Neural cell (in vitro differentiated cells): ENCODE results near the gene OGFOD1. TPM values are rescaled to one million over a fixed set of nuclear protein-coding genes. Genes with fewer than 3 reads are reported as not detected.

Experiments
- H2AFZ ChIP-seq: fragments of 200-600, 300-800 bp; sonication (generic), shearing (Covaris generic); 2 replicates; pipeline ENCODE4 v1.6.0; 2014; ENCODE audit warnings: low read depth, mild to moderate bottlenecking, antibody characterized with exemption, low read length, moderate library complexity
- H3F3A ChIP-seq: fragments of 200-600 bp; shearing (Covaris generic); 2 replicates; pipeline ENCODE4 v1.6.1; 2016; ENCODE audit warnings: mild to moderate bottlenecking, moderate library complexity, mixed read lengths, antibody characterized with exemption, low read length; ENCODE audit not compliant: insufficient read depth, poor library complexity, severe bottlenecking
- H3K27ac ChIP-seq: fragments of 200-600, 300-800 bp; sonication (generic), shearing (Covaris generic); 2 replicates; pipeline ENCODE4 v1.5.1; 2014; ENCODE audit warnings: mild to moderate bottlenecking, low read length, moderate library complexity
- H3K27me3 ChIP-seq: fragments of 300-800, 200-600 bp; sonication (generic), shearing (Covaris generic); 2 replicates; pipeline ENCODE4 v1.6.0; 2014; ENCODE audit warnings: mild to moderate bottlenecking, low read depth, low read length, moderate library complexity; ENCODE audit not compliant: insufficient read depth
- H3K36me3 ChIP-seq: fragments of 300-800, 200-600 bp; sonication (generic), shearing (Covaris generic); 2 replicates; pipeline ENCODE4 v1.5.1; 2014; ENCODE audit warnings: mild to moderate bottlenecking, antibody characterized with exemption, low read length, moderate library complexity; ENCODE audit not compliant: insufficient read depth
- H3K4me2 ChIP-seq: fragments of 300-800, 200-600 bp; sonication (generic), shearing (Covaris generic); 2 replicates; pipeline ENCODE4 v1.6.0; 2014; ENCODE audit warnings: mild to moderate bottlenecking, low read length
- H3K4me3 ChIP-seq: fragments of 300-800, 200-600 bp; sonication (generic), shearing (Covaris generic); 2 replicates; pipeline ENCODE4 v1.5.1; 2014; ENCODE audit warnings: mild to moderate bottlenecking, low read length, moderate library complexity
- H3K79me2 ChIP-seq: fragments of 200-600 bp; shearing (Covaris generic); replicated peaks from 2 replicates; pipeline ENCODE4 v1.6.0; 2014; ENCODE audit warnings: mild to moderate bottlenecking, low read length, moderate library complexity; ENCODE audit not compliant: insufficient read depth
- H3K9ac ChIP-seq: fragments of 300-800, 200-600 bp; sonication (generic), shearing (Covaris generic); 2 replicates; pipeline ENCODE4 v1.6.1; 2016; ENCODE audit warnings: mild to moderate bottlenecking, low read length, mixed read lengths
- H3K9me2 ChIP-seq: fragments of 200-600 bp; shearing (Covaris generic); 2 replicates; pipeline ENCODE4 v1.6.1; 2016; ENCODE audit warnings: mild to moderate bottlenecking, low read length, mixed read lengths; ENCODE audit not compliant: insufficient read depth
- H3K9me3 ChIP-seq: fragments of 200-600, 300-800 bp; sonication (generic), shearing (Covaris generic); 2 replicates; pipeline ENCODE4 v1.6.1; 2016; ENCODE audit warnings: mild to moderate bottlenecking, mixed run types, low read length, moderate library complexity, mixed read lengths
- H4K20me1 ChIP-seq: fragments of 200-600 bp; shearing (Covaris generic); 2 replicates; pipeline ENCODE4 v1.6.1; 2016; ENCODE audit warnings: mild to moderate bottlenecking, mixed run types; ENCODE audit not compliant: insufficient read depth
- CTCF ChIP-seq: fragments of 450-650 bp; IDR thresholded peaks from 2 replicates; pipeline ENCODE4 v1.5.1; 2014; ENCODE audit warnings: antibody characterized with exemption, mild to moderate bottlenecking, moderate library complexity; ENCODE audit not compliant: poor library complexity, severe bottlenecking
- EP300 ChIP-seq: fragments of 450-650 bp; conservative IDR thresholded peaks from 2 replicates; pipeline ENCODE4 v1.6.1; 2014; ENCODE audit warnings: antibody characterized with exemption, mild to moderate bottlenecking, moderate library complexity; ENCODE audit not compliant: poor library complexity, severe bottlenecking
- EZH2 ChIP-seq: fragments of 200-600, 300-800 bp; shearing (Covaris generic), sonication (generic); IDR thresholded peaks from 2 replicates; pipeline ENCODE4 v1.6.1; 2014; ENCODE audit warnings: antibody characterized with exemption, low read length, borderline replicate concordance, mild to moderate bottlenecking; ENCODE audit not compliant: insufficient read depth, poor library complexity, severe bottlenecking
- MXI1 ChIP-seq: fragments of 450-650 bp; conservative IDR thresholded peaks from 2 replicates; pipeline ENCODE4 v1.6.1; 2014; ENCODE audit warnings: antibody characterized with exemption, mild to moderate bottlenecking; ENCODE audit not compliant: poor library complexity, severe bottlenecking
- POLR2AphosphoS5 ChIP-seq: IDR thresholded peaks from 2 replicates; pipeline ENCODE4 v1.6.1; 2012
- RAD21 ChIP-seq: fragments of 450-650 bp; conservative IDR thresholded peaks from 2 replicates; pipeline ENCODE4 v1.6.1; 2014; ENCODE audit warnings: antibody characterized with exemption, mild to moderate bottlenecking, moderate library complexity
- REST ChIP-seq: IDR thresholded peaks from 2 replicates; pipeline ENCODE4 v1.6.1; 2012; ENCODE audit warnings: borderline replicate concordance
- SMC3 ChIP-seq: fragments of 450-650 bp; conservative IDR thresholded peaks from 2 replicates; pipeline ENCODE4 v1.6.1; 2014; ENCODE audit warnings: antibody characterized with exemption, mild to moderate bottlenecking, moderate library complexity; ENCODE audit not compliant: poor library complexity
- TAF1 ChIP-seq: IDR thresholded peaks from 2 replicates; pipeline ENCODE4 v1.6.1; 2012; ENCODE audit warnings: low read depth
- polyA plus RNA-seq: library from polyadenylated mRNA; depleted of rRNA; stranded (reverse); fragments of >200 nt; gene quantifications from 2 replicates; pipeline ENCODE4 v1.2.3, GENCODE V29; 2014

OGFOD1 gene
- polyA plus RNA-seq, 1 donor from 2014 or later = 35.6 TPM

- Histone ChIP-seq H3K27ac (no peak overlapping the region), H2AFZ (no peak overlapping the region), H3K9me2 (no peaks in the 10 kb centered on the region), H3K36me3 (peaks cover 16% of the 10 kb centered on the region), H3K4me2 (no peak overlapping the region), H3K27me3 (no peaks in the 10 kb centered on the region), H3K9ac (no peak overlapping the region), H3K4me3 (no peak overlapping the region), H3F3A (no peaks in the 10 kb centered on the region), H3K79me2 (peaks cover 14% of the 10 kb centered on the region), H3K9me3 (no peaks in the 10 kb centered on the region), H4K20me1 (no peaks in the 10 kb centered on the region)
- no peak for TF ChIP-seq TAF1
- no peak for TF ChIP-seq EP300
- no peak for TF ChIP-seq CTCF
- no peak for TF ChIP-seq POLR2AphosphoS5
- no peak for TF ChIP-seq REST
- TF ChIP-seq SMC3 = no peak
- TF ChIP-seq MXI1 = no peak
- no peak for TF ChIP-seq RAD21
- no peak for TF ChIP-seq EZH2
Observed at GRCh38 chr16:56513091-56513490, 61.7 kb downstream of the OGFOD1 start.

GRCh38 chr16:56513972-56514371, 62.6 kb downstream of the OGFOD1 start:
- Histone ChIP-seq H3K79me2 (peaks cover 22% of the 10 kb centered on the region), H3K9me2 (no peaks in the 10 kb centered on the region), H3K4me3 (no peak overlapping the region), H2AFZ (no peak overlapping the region), H4K20me1 (no peaks in the 10 kb centered on the region), H3K9ac (no peak overlapping the region), H3K36me3 (peaks cover 16% of the 10 kb centered on the region), H3K27me3 (no peaks in the 10 kb centered on the region), H3K4me2 (no peak overlapping the region), H3K27ac (no peak overlapping the region), H3K9me3 (no peaks in the 10 kb centered on the region), H3F3A (no peaks in the 10 kb centered on the region)
- no peak for TF ChIP-seq MXI1
- peak; percentile 46 for TF ChIP-seq CTCF
- peak; percentile 53 for TF ChIP-seq SMC3
- no peak for TF ChIP-seq TAF1
- TF ChIP-seq EP300 = no peak
- TF ChIP-seq POLR2AphosphoS5 = no peak
- no peak for TF ChIP-seq REST
